VCaP (cell line): ENCODE measurements around the gene NOS1AP.

Source experiments
- H3K27ac ChIP-seq: fragments of 450-650 bp; 2 replicates; pipeline ENCODE4 v1.5.1; 2017
- CTCF ChIP-seq: fragments of 450-650 bp; conservative IDR thresholded peaks from 2 replicates; pipeline ENCODE4 v1.5.1; 2017; ENCODE audit warnings: mild to moderate bottlenecking, moderate library complexity

Gene NOS1AP

DNA sequence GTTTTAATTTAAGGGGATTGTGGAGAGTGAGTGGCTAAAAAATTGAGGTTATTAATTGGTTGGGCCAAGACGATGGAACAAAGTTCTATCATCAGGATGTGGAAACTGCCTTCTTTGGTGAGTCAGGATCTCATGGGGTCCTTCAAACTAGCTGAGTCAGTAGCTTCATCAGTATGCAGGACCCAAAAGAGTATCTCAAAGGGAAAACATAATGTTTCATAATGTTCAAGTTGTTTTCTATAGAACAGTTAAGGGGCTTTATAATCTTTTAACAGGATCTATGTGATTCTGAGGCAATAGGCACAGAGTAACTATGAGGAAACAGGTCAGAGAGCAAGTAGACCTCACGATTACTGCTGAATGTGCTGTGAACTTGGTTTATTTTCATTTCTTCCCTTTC, 42.6 kb upstream of the NOS1AP start:
- TF ChIP-seq CTCF, result no peak
- H3K27ac ChIP-seq, result no peak overlapping the region

DNA sequence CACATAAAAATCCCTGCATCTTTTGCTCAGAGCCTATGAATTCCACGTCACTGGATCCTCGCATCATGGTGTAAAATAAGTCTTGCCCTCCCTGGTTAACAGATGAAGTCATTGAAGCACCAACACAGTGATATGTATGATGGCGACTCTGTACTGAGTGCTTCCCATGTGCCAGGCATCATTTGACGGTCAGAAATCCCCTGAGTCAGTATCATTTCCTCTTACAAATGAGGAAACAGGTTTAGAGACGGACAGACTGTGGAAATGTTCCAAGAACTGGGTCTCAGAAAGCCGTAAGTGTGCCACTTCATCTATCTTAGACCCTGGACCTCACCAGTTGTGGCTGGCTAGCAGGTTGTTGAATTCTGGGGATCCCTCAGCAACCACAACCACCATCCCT, 40.8 kb upstream of the NOS1AP start:
- H3K27ac ChIP-seq, result peak overlapping the region; percentile 13; the same call in 1 of the 2 replicates
- no peak for TF ChIP-seq CTCF

DNA sequence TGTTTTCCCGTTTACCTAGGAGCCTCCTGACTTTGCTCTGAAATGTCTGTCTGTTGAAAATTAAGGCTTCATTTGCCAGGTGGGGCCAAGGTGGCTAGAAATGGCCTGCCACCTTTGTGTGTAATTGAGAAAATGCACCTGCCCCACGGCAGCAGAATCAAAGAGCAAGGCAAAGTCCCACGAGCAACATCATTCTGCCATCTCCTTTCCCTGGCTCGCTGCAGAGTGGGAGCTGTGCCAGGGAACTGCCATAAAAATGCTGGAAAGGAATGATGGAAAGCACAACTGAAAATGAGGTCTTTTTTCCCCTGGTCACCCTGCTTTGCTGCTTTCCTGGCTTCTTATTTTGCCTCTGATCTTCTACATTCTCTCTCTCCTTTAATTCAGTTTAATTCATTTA, 40.3 kb upstream of the NOS1AP start:
- peak overlapping the region; percentile 13; the same call in 1 of the 2 replicates for H3K27ac ChIP-seq
- TF ChIP-seq CTCF, result no peak

GRCh38 chr1:162030759-162031280, 38.7 kb upstream of the NOS1AP start:
- TF ChIP-seq CTCF, result no peak
- no peak overlapping the region for H3K27ac ChIP-seq

- no peak overlapping the region for H3K27ac ChIP-seq
- no peak for TF ChIP-seq CTCF
Measured at GRCh38 chr1:162033428-162033827, 36.1 kb upstream of the NOS1AP start.

GRCh38 chr1:162035241-162035640, 34.2 kb upstream of the NOS1AP start:
- TF ChIP-seq CTCF, result no peak
- H3K27ac ChIP-seq, result no peak overlapping the region

GRCh38 chr1:162036163-162036562, 33.3 kb upstream of the NOS1AP start:
- peak overlapping the region; percentile 36; the same call in 1 of the 2 replicates for H3K27ac ChIP-seq
- no peak for TF ChIP-seq CTCF
